IMR-90 (cell line): ENCODE data around the gene SERPINB4. TPM values are rescaled to one million over a fixed set of nuclear protein-coding genes. Genes with fewer than 3 reads are reported as not detected.

Experiments used
- ATAC-seq: fragments of 200-7000 bp; cut with Tn5 transposase; 2 replicates; pipeline ENCODE4 v1.9.1; 2020; ENCODE audit warnings: low read depth, mild to moderate bottlenecking, moderate library complexity
- BruUV-seq: library from RNA; stranded (reverse); fragments of 400-500 nt; replicated peaks from 2 replicates; lab custom pipeline; 2021; lab: Mats Ljungman, UMichigan
- CTCF ChIA-PET: fragments of 300-600 bp; formaldehyde crosslinking; extraction: SDS; loops from one replicate; lab custom pipeline; 2021; ENCODE audit warnings: antibody characterized with exemption; lab: Yijun Ruan, JAX
- POLR2A ChIA-PET: fragments of 300-600 bp; sonication (Branson Sonifier 250); formaldehyde crosslinking; loops from one replicate; lab custom pipeline; 2022; ENCODE audit warnings: antibody characterized with exemption; ENCODE audit not compliant: unreplicated experiment; lab: Charles Lee
- DNase-seq: peaks from one replicate; pipeline ENCODE4 v3.0.0; 2013
- H2AFZ ChIP-seq: replicated peaks from 2 replicates; pipeline ENCODE3; 2013; ENCODE audit warnings: low read length, mild to moderate bottlenecking; ENCODE audit not compliant: poor library complexity
- H2AK5ac ChIP-seq: 2 replicates; pipeline ENCODE4 v1.6.1; 2013; ENCODE audit warnings: low read depth, low read length, inconsistent platforms
- H2AK9ac ChIP-seq: replicated peaks from 2 replicates; pipeline ENCODE3; 2013; ENCODE audit warnings: mild to moderate bottlenecking, low read depth, low read length, moderate library complexity; ENCODE audit not compliant: poor library complexity
- H2BK120ac ChIP-seq: 2 replicates; pipeline ENCODE4 v1.6.1; 2013; ENCODE audit warnings: low read depth, low read length, inconsistent platforms
- H2BK15ac ChIP-seq: 3 replicates; pipeline ENCODE4 v1.6.1; 2013; ENCODE audit warnings: low read depth, low read length, inconsistent platforms
- H2BK20ac ChIP-seq: 2 replicates; pipeline ENCODE4 v1.6.1; 2013; ENCODE audit warnings: low read depth, mild to moderate bottlenecking, inconsistent platforms, low read length, moderate library complexity
- H2BK5ac ChIP-seq: 2 replicates; pipeline ENCODE4 v1.6.1; 2013; ENCODE audit warnings: mild to moderate bottlenecking, low read depth, low read length, inconsistent platforms; ENCODE audit not compliant: poor library complexity, severe bottlenecking
- H3K14ac ChIP-seq: replicated peaks from 2 replicates; pipeline ENCODE4 v1.6.1; 2013; ENCODE audit warnings: low read depth, low read length, inconsistent platforms
- H3K18ac ChIP-seq: 2 replicates; pipeline ENCODE4 v1.6.1; 2013; ENCODE audit warnings: low read depth, low read length, control low read depth
- H3K23ac ChIP-seq: 2 replicates; pipeline ENCODE4 v1.6.1; 2013; ENCODE audit warnings: low read depth, low read length, inconsistent platforms
- H3K27ac ChIP-seq: 2 replicates; pipeline ENCODE4 v1.5.1; 2013; ENCODE audit warnings: mild to moderate bottlenecking, control low read depth, low read length; ENCODE audit not compliant: insufficient read depth
- H3K27me3 ChIP-seq: 2 replicates; pipeline ENCODE4 v1.6.1; 2013; ENCODE audit warnings: low read length; ENCODE audit not compliant: control insufficient read depth, insufficient read depth
- H3K36me3 ChIP-seq: 2 replicates; pipeline ENCODE4 v1.6.1; 2013; ENCODE audit warnings: low read length, mixed read lengths; ENCODE audit not compliant: control insufficient read depth, insufficient read depth
- H3K4ac ChIP-seq: 2 replicates; pipeline ENCODE4 v1.6.1; 2013; ENCODE audit warnings: low read depth, low read length, inconsistent platforms
- H3K4me1 ChIP-seq: 2 replicates; pipeline ENCODE4 v1.6.1; 2013; ENCODE audit warnings: low read length, mixed read lengths; ENCODE audit not compliant: control insufficient read depth, insufficient read depth
- H3K4me2 ChIP-seq: 2 replicates; pipeline ENCODE4 v1.6.1; 2013; ENCODE audit warnings: low read depth, mild to moderate bottlenecking, control low read depth, low read length, moderate library complexity
- H3K4me3 ChIP-seq: 2 replicates; pipeline ENCODE4 v1.5.1; 2013; ENCODE audit warnings: low read depth, mild to moderate bottlenecking, control low read depth, low read length, moderate library complexity; ENCODE audit not compliant: insufficient read depth
- H3K56ac ChIP-seq: 2 replicates; pipeline ENCODE4 v1.6.1; 2013; ENCODE audit warnings: low read length, inconsistent platforms; ENCODE audit not compliant: insufficient read depth; ENCODE audit errors: extremely low read depth
- H3K79me1 ChIP-seq, 2 experiments: 2 replicates each; pipeline ENCODE4 v1.6.1; 2013; ENCODE audit warnings: low read length in 2 of 2, inconsistent platforms in 1 of 2, low read depth in 1 of 2
- H3K9ac ChIP-seq: 2 replicates; pipeline ENCODE4 v1.6.1; 2013; ENCODE audit warnings: low read depth, low read length, control low read depth
- H3K9me1 ChIP-seq: 2 replicates; pipeline ENCODE4 v1.6.1; 2013; ENCODE audit warnings: low read length, inconsistent platforms; ENCODE audit not compliant: insufficient read depth
- H3K9me3 ChIP-seq: 2 replicates; pipeline ENCODE4 v1.6.1; 2013; ENCODE audit warnings: low read length; ENCODE audit not compliant: control insufficient read depth, insufficient read depth
- H4K20me1 ChIP-seq: 2 replicates; pipeline ENCODE4 v1.6.1; 2013; ENCODE audit warnings: low read length, inconsistent platforms; ENCODE audit not compliant: insufficient read depth
- H4K5ac ChIP-seq: 2 replicates; pipeline ENCODE4 v1.6.1; 2013; ENCODE audit warnings: mild to moderate bottlenecking, low read depth, low read length, control low read depth
- H4K8ac ChIP-seq, 2 experiments: 2 replicates each; pipeline ENCODE4 v1.6.1; 2013; ENCODE audit warnings: low read depth in 2 of 2, low read length in 2 of 2, control low read depth in 1 of 2, inconsistent platforms in 1 of 2
- H4K91ac ChIP-seq: 2 replicates; pipeline ENCODE4 v1.6.1; 2013; ENCODE audit warnings: low read depth, low read length, inconsistent platforms; ENCODE audit not compliant: insufficient read depth
- CEBPB ChIP-seq: IDR thresholded peaks from 2 replicates; pipeline ENCODE4 v1.6.1; 2012; ENCODE audit warnings: low read depth, low read length, improper control_type of control experiment
- CHD1 ChIP-seq: IDR thresholded peaks from 2 replicates; pipeline ENCODE4 v1.6.1; 2012; ENCODE audit warnings: low read depth, low read length, improper control_type of control experiment
- FOS ChIP-seq: fragments of 150-350 bp; IDR thresholded peaks from 2 replicates; pipeline ENCODE4 v1.6.1; 2016; ENCODE audit warnings: low read depth, low read length
- MAFK ChIP-seq: IDR thresholded peaks from 2 replicates; pipeline ENCODE4 v1.6.1; 2012; ENCODE audit warnings: low read depth, low read length, improper control_type of control experiment
- MAZ ChIP-seq: IDR thresholded peaks from 2 replicates; pipeline ENCODE4 v1.6.1; 2012; ENCODE audit warnings: low read depth, mild to moderate bottlenecking, low read length, improper control_type of control experiment, moderate library complexity, borderline replicate concordance
- MXI1 ChIP-seq: IDR thresholded peaks from 2 replicates; pipeline ENCODE4 v1.6.1; 2012; ENCODE audit warnings: low read depth, mild to moderate bottlenecking, low read length, moderate library complexity, borderline replicate concordance
- NFE2L2 ChIP-seq: fragments of 150-350 bp; IDR thresholded peaks from 2 replicates; pipeline ENCODE4 v1.6.1; 2016; ENCODE audit warnings: low read depth, mild to moderate bottlenecking, low read length
- POLR2A ChIP-seq: IDR thresholded peaks from 2 replicates; pipeline ENCODE4 v1.6.1; 2012; ENCODE audit warnings: mild to moderate bottlenecking, low read depth, low read length
- RAD21 ChIP-seq: IDR thresholded peaks from 2 replicates; pipeline ENCODE4 v1.6.1; 2012; ENCODE audit warnings: low read length, improper control_type of control experiment
- WGBS, 2 experiments: methylation state at CpG; one replicate each; pipeline versions ENCODE4 v1.1.5 to v1.1.7; 2013; ENCODE audit warnings: missing lambda C conversion rate in 2 of 2; ENCODE audit not compliant: insufficient read length in 1 of 2; ENCODE audit errors: extremely low coverage in 2 of 2; 5-methylcytosine and 5-hydroxymethylcytosine counted together
- dilution Hi-C: fragments of 300-500 bp; cut with HindIII; formaldehyde crosslinking; loops from one replicate; pipeline ENCODE4 v1.14.3; 2018; ENCODE audit warnings: low sequenced_read_pairs; ENCODE audit not compliant: unreplicated experiment
- in situ Hi-C: fragments of 300-500 bp; cut with MboI; formaldehyde crosslinking; loops from 3 replicates; pipeline ENCODE4 v1.14.3; 2019; ENCODE audit warnings: low sequenced_read_pairs, inconsistent platforms, mixed read lengths
- intact Hi-C: fragments of 100-400 bp; cut with micrococcal nuclease; formaldehyde crosslinking; loops from 2 replicates; pipeline ENCODE4 v1.10.0; 2022
- polyA plus RNA-seq, 3 experiments: library from polyadenylated mRNA; depleted of rRNA; stranded (reverse); fragments of >200 nt; gene quantifications; 2 replicates each; pipeline ENCODE4 v1.2.3, GENCODE V29; 2012; ENCODE audit warnings: low replicate concordance in 1 of 3
- total RNA-seq: library from RNA; depleted of rRNA; stranded (reverse); fragments of >200 nt; gene quantifications from 2 replicates; pipeline ENCODE4 v1.2.3, GENCODE V29; 2012
- TF ChIP-seq, protein P1 (sequence below): conservative IDR thresholded peaks from 2 replicates; pipeline ENCODE4 v1.5.1; 2012; ENCODE audit warnings: mild to moderate bottlenecking, low read depth, low read length, improper control_type of control experiment
- TF ChIP-seq, protein P2 (sequence below): fragments of 150-350 bp; IDR thresholded peaks from 2 replicates; pipeline ENCODE4 v1.6.1; 2016; ENCODE audit warnings: low read depth, mild to moderate bottlenecking, low read length, moderate library complexity, borderline replicate concordance
- TF ChIP-seq, protein P3 (sequence below): fragments of 150-350 bp; IDR thresholded peaks from 2 replicates; pipeline ENCODE4 v1.6.1; 2017; ENCODE audit warnings: mild to moderate bottlenecking, antibody characterized with exemption, low read length, low read depth

The SERPINB4 gene
- total and polyA plus RNA-seq, 2 of the 4 experiments (the other 2 are of a cell fraction): not detected

DNA sequence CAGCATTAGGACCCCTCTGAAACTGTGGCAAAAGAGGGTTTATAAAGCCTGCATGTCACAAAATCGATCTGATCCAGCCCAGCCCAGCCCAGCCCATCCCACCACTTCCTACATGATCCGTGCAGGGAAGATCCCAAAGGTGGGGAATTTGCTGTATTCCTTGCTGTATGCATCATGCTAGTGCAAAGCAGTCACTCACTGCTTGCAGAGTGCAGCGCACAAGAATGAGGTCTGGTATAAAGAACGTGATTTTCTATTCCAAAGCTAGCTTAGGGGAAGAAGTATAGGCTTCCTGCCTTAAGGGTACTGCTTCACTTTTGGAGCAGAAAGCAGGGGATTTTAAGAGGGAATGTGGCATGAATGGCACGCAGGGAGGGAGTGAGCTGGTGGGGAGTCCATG is 39.8 kb upstream of the SERPINB4 start:
- dilution Hi-C loops (no loop called here), in situ Hi-C loops (no loop called here), intact Hi-C loops (no loop called here)
- no peak for ATAC-seq
- no peaks in the 10 kb centered on the region for H3K27me3 ChIP-seq
- DNase-seq: peak; percentile 15
- peak overlapping the region; percentile 40; the same call in 1 of the 2 replicates for H2BK20ac ChIP-seq
- H3K9me1 ChIP-seq: no peaks in the 10 kb centered on the region; the same call in 1 of the 2 replicates
- H3K9me3 ChIP-seq: no peaks in the 10 kb centered on the region
- no peak overlapping the region for H3K4me2 ChIP-seq
- ChIA-PET CTCF (interaction anchor here (1.0 kb wide), 1 partner anchor 334 kb away, joined by 3 read pairs; no protein-coding TSS in a partner anchor), POLR2A (no interaction called here)
- H3K4me1 ChIP-seq: no peaks in the 10 kb centered on the region; the same call in 1 of the 2 replicates
- H3K36me3 ChIP-seq: no peaks in the 10 kb centered on the region
- H3K27ac ChIP-seq: no peak overlapping the region
- H4K8ac ChIP-seq: peak overlapping the region in 1 of 2 experiments; percentile 26; a peak in 2 of 4 replicates
- no peak overlapping the region; the same call in 1 of the 2 replicates for H3K14ac ChIP-seq
- peak overlapping the region; percentile 15; the same call in 1 of the 2 replicates for H4K91ac ChIP-seq
- H4K5ac ChIP-seq: no peak overlapping the region; the same call in 1 of the 2 replicates
- 58% methylated on average over 2 of the region's 5 CpGs; no CpG with 5 or more reads in 1 of the 2 experiments for WGBS, 2 experiments
- H2AK9ac ChIP-seq: no peak overlapping the region
- H3K9ac ChIP-seq: no peak overlapping the region
- H3K18ac ChIP-seq: no peak overlapping the region
- peak overlapping the region; percentile 70 for H2AK5ac ChIP-seq
- H2AFZ ChIP-seq: peak overlapping the region; percentile 69
- H2BK15ac ChIP-seq: peak overlapping the region; percentile 67; the same call in 1 of the 3 replicates
- no peak overlapping the region for H3K23ac ChIP-seq
- H3K4ac ChIP-seq: peak overlapping the region; percentile 56
- H2BK120ac ChIP-seq: peak overlapping the region; percentile 73
- no peak overlapping the region for H2BK5ac ChIP-seq
- TF ChIP-seq, protein P1, sequence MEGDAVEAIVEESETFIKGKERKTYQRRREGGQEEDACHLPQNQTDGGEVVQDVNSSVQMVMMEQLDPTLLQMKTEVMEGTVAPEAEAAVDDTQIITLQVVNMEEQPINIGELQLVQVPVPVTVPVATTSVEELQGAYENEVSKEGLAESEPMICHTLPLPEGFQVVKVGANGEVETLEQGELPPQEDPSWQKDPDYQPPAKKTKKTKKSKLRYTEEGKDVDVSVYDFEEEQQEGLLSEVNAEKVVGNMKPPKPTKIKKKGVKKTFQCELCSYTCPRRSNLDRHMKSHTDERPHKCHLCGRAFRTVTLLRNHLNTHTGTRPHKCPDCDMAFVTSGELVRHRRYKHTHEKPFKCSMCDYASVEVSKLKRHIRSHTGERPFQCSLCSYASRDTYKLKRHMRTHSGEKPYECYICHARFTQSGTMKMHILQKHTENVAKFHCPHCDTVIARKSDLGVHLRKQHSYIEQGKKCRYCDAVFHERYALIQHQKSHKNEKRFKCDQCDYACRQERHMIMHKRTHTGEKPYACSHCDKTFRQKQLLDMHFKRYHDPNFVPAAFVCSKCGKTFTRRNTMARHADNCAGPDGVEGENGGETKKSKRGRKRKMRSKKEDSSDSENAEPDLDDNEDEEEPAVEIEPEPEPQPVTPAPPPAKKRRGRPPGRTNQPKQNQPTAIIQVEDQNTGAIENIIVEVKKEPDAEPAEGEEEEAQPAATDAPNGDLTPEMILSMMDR: no peak
- TF ChIP-seq, protein P2, sequence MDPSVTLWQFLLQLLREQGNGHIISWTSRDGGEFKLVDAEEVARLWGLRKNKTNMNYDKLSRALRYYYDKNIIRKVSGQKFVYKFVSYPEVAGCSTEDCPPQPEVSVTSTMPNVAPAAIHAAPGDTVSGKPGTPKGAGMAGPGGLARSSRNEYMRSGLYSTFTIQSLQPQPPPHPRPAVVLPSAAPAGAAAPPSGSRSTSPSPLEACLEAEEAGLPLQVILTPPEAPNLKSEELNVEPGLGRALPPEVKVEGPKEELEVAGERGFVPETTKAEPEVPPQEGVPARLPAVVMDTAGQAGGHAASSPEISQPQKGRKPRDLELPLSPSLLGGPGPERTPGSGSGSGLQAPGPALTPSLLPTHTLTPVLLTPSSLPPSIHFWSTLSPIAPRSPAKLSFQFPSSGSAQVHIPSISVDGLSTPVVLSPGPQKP: no peak
- TF ChIP-seq MXI1 (no peak), CHD1 (no peak), NFE2L2 (no peak), POLR2A (no peak), RAD21 (no peak), FOS (no peak), CEBPB (no peak), MAFK (no peak), MAZ (no peak)
- TF ChIP-seq, protein P3, sequence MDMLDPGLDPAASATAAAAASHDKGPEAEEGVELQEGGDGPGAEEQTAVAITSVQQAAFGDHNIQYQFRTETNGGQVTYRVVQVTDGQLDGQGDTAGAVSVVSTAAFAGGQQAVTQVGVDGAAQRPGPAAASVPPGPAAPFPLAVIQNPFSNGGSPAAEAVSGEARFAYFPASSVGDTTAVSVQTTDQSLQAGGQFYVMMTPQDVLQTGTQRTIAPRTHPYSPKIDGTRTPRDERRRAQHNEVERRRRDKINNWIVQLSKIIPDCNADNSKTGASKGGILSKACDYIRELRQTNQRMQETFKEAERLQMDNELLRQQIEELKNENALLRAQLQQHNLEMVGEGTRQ: no peak
- no TSS peak for BruUV-seq
- H3K79me1 ChIP-seq: no peaks in the 10 kb centered on the region
- H3K56ac ChIP-seq: no peak overlapping the region
- H4K20me1 ChIP-seq: no peaks in the 10 kb centered on the region
- no peak overlapping the region for H3K4me3 ChIP-seq
